H1 (cell line): ENCODE measurements around the gene FHIT. TPM values are rescaled to one million over a fixed set of nuclear protein-coding genes. Genes with fewer than 3 reads are reported as not detected.

Experiments
- CTCF ChIA-PET: fragments of 300-600 bp; sonication (Branson Sonifier 250); formaldehyde crosslinking; loops from one replicate; lab custom pipeline; 2021; ENCODE audit not compliant: partially characterized antibody; lab: Charles Lee
- POLR2A ChIA-PET: fragments of 300-600 bp; sonication (Branson Sonifier 250); formaldehyde crosslinking; loops from one replicate; lab custom pipeline; 2021; ENCODE audit warnings: inconsistent platforms; ENCODE audit not compliant: partially characterized antibody; lab: Charles Lee
- DNase-seq, 2 experiments: peaks; one replicate each; pipeline versions ENCODE4 v3.0.0 to v3.0.0-alpha.2; 2010 to 2022; ENCODE audit warnings: low spot score in 2 of 2, low read depth in 1 of 2, mixed read lengths in 1 of 2
- FAIRE-seq: peaks from 2 replicates; lab custom pipeline; 2011; peaks lifted over from hg19 to GRCh38; lab: Jason Lieb, UNC
- H2AFZ ChIP-seq: 2 replicates; pipeline ENCODE4 v1.8.1; 2012; ENCODE audit warnings: low read length, inconsistent platforms
- H2AK5ac ChIP-seq: 2 replicates; pipeline ENCODE4 v1.6.1; 2013; ENCODE audit warnings: low read depth, low read length
- H2BK120ac ChIP-seq: replicated peaks from 2 replicates; pipeline ENCODE3; 2013; ENCODE audit warnings: low read depth, low read length, inconsistent platforms
- H2BK12ac ChIP-seq: 2 replicates; pipeline ENCODE4 v1.6.1; 2013; ENCODE audit warnings: low read depth, low read length
- H2BK15ac ChIP-seq: 2 replicates; pipeline ENCODE4 v1.6.1; 2013; ENCODE audit warnings: low read length
- H2BK20ac ChIP-seq: 2 replicates; pipeline ENCODE4 v1.6.1; 2013; ENCODE audit warnings: low read length
- H2BK5ac ChIP-seq: 2 replicates; pipeline ENCODE4 v1.6.1; 2013; ENCODE audit warnings: low read depth, low read length
- H3K14ac ChIP-seq: 2 replicates; pipeline ENCODE4 v1.6.1; 2013; ENCODE audit warnings: inconsistent platforms; ENCODE audit not compliant: insufficient read length
- H3K18ac ChIP-seq: 2 replicates; pipeline ENCODE4 v1.6.1; 2013; ENCODE audit warnings: low read length; ENCODE audit errors: extremely low read depth
- H3K23ac ChIP-seq: 2 replicates; pipeline ENCODE4 v1.6.1; 2013; ENCODE audit warnings: inconsistent platforms; ENCODE audit not compliant: insufficient read length
- H3K23me2 ChIP-seq: 2 replicates; pipeline ENCODE4 v1.6.1; 2013; ENCODE audit warnings: low read depth, low read length
- H3K27ac ChIP-seq: 2 replicates; pipeline ENCODE4 v1.6.1; 2011; ENCODE audit warnings: low read depth, low read length, inconsistent platforms
- H3K27me3 ChIP-seq, 4 experiments: replicated peaks in 1 of 4; 1 replicate in 1 of 4; 2 replicates in 3 of 4; pipeline versions ENCODE4 v1.6.1 to v1.8.1; 2011 to 2013; ENCODE audit warnings: low read length in 3 of 4, mild to moderate bottlenecking in 3 of 4, inconsistent platforms in 2 of 4, mixed read lengths in 2 of 4, moderate library complexity in 1 of 4; ENCODE audit not compliant: control insufficient read depth in 3 of 4, insufficient read depth in 3 of 4; ENCODE audit errors: extremely low read depth in 1 of 4
- H3K36me3 ChIP-seq, 4 experiments: 2 replicates each; pipeline versions ENCODE4 v1.6.1 to v1.8.1; 2011 to 2013; ENCODE audit warnings: mild to moderate bottlenecking in 4 of 4, low read length in 3 of 4, moderate library complexity in 2 of 4, control low read depth in 1 of 4, inconsistent platforms in 1 of 4; ENCODE audit not compliant: insufficient read depth in 4 of 4, control insufficient read depth in 2 of 4
- H3K4ac ChIP-seq: replicated peaks from 2 replicates; pipeline ENCODE3; 2013; ENCODE audit warnings: low read length, low read depth, mixed read lengths, inconsistent platforms; ENCODE audit not compliant: insufficient read length
- H3K4me1 ChIP-seq, 4 experiments: replicated peaks in 1 of 4; 1 replicate in 1 of 4; 2 replicates in 3 of 4; pipeline versions ENCODE4 v1.6.1 to v1.8.1; 2011 to 2013; ENCODE audit warnings: low read length in 3 of 4, inconsistent platforms in 2 of 4, mixed read lengths in 1 of 4; ENCODE audit not compliant: insufficient read depth in 4 of 4, control insufficient read depth in 3 of 4
- H3K4me2 ChIP-seq, 2 experiments: 2 replicates each; pipeline versions ENCODE4 v1.6.1 to v1.8.1; 2011 to 2013; ENCODE audit warnings: low read depth in 2 of 2, low read length in 2 of 2, control low read depth in 1 of 2, inconsistent platforms in 1 of 2, mild to moderate bottlenecking in 1 of 2; ENCODE audit not compliant: insufficient read depth in 1 of 2
- H3K4me3 ChIP-seq, 4 experiments: fragments of 200-600, 300-600 bp in 1 of 4; sonication (generic), shearing (Covaris generic), sonication (Bioruptor Twin) in 1 of 4; 2 replicates each; pipeline versions ENCODE4 v1.5.1 to v1.8.1; 2011 to 2016; ENCODE audit warnings: low read length in 4 of 4, low read depth in 3 of 4, control low read depth in 2 of 4, inconsistent platforms in 2 of 4, mild to moderate bottlenecking in 2 of 4, mixed read lengths in 1 of 4, moderate library complexity in 1 of 4; ENCODE audit not compliant: insufficient read depth in 2 of 4; ENCODE audit errors: extremely low read depth in 1 of 4
- H3K56ac ChIP-seq: replicated peaks from 2 replicates; pipeline ENCODE3; 2013; ENCODE audit warnings: low read depth, mild to moderate bottlenecking, mixed read lengths, low read length, inconsistent platforms; ENCODE audit not compliant: insufficient read length
- H3K79me1 ChIP-seq: 2 replicates; pipeline ENCODE4 v1.6.1; 2013; ENCODE audit warnings: low read depth, low read length, control low read depth
- H3K79me2 ChIP-seq, 2 experiments: 2 replicates each; pipeline versions ENCODE4 v1.6.1 to v1.8.1; 2012 to 2013; ENCODE audit warnings: low read length in 2 of 2, mild to moderate bottlenecking in 2 of 2, inconsistent platforms in 1 of 2; ENCODE audit not compliant: insufficient read depth in 2 of 2, control insufficient read depth in 1 of 2
- H3K9ac ChIP-seq, 4 experiments: replicated peaks in 1 of 4; 1 replicate in 1 of 4; 2 replicates in 3 of 4; pipeline versions ENCODE4 v1.6.1 to v1.8.1; 2011 to 2013; ENCODE audit warnings: low read depth in 3 of 4, low read length in 3 of 4, control low read depth in 2 of 4, mild to moderate bottlenecking in 2 of 4, moderate library complexity in 2 of 4, inconsistent platforms in 1 of 4; ENCODE audit errors: extremely low read depth in 1 of 4
- H3K9me3 ChIP-seq, 2 experiments: 2 replicates each; pipeline versions ENCODE4 v1.6.1 to v1.8.1; 2012 to 2013; ENCODE audit warnings: mild to moderate bottlenecking in 2 of 2, moderate library complexity in 2 of 2, control low read depth in 1 of 2, inconsistent platforms in 1 of 2, low read depth in 1 of 2, low read length in 1 of 2, mixed read lengths in 1 of 2; ENCODE audit not compliant: insufficient read depth in 2 of 2
- H4K20me1 ChIP-seq, 2 experiments: replicated peaks in 1 of 2; 2 replicates each; pipeline versions ENCODE3 to v1.8.1; 2011 to 2013; ENCODE audit warnings: inconsistent platforms in 2 of 2, low read length in 2 of 2, mild to moderate bottlenecking in 1 of 2; ENCODE audit not compliant: insufficient read depth in 2 of 2, control insufficient read depth in 1 of 2
- H4K5ac ChIP-seq: 2 replicates; pipeline ENCODE4 v1.6.1; 2013; ENCODE audit warnings: low read length, low read depth, mixed read lengths, inconsistent platforms; ENCODE audit not compliant: insufficient read length
- H4K8ac ChIP-seq: 2 replicates; pipeline ENCODE4 v1.8.0; 2013; ENCODE audit warnings: mild to moderate bottlenecking, moderate library complexity, low read length, inconsistent platforms; ENCODE audit not compliant: insufficient read depth; ENCODE audit errors: extremely low read depth
- H4K91ac ChIP-seq: replicated peaks from 2 replicates; pipeline ENCODE3; 2013; ENCODE audit warnings: low read length, mixed read lengths, inconsistent platforms; ENCODE audit not compliant: insufficient read length
- BACH1 ChIP-seq: IDR thresholded peaks from 2 replicates; pipeline ENCODE4 v1.6.1; 2012; ENCODE audit warnings: low read length, improper control_type of control experiment
- CEBPB ChIP-seq: IDR thresholded peaks from 2 replicates; pipeline ENCODE4 v1.6.1; 2012; ENCODE audit warnings: low read depth, low read length
- CREB1 ChIP-seq: IDR thresholded peaks from 2 replicates; pipeline ENCODE4 v1.6.1; 2012; ENCODE audit warnings: inconsistent platforms
- EZH2 ChIP-seq: fragments of 200-600 bp; sonication (generic); IDR thresholded peaks from 2 replicates; pipeline ENCODE4 v1.7.1; 2012; ENCODE audit warnings: low read depth, mild to moderate bottlenecking, moderate library complexity, low read length, inconsistent platforms; ENCODE audit not compliant: severe bottlenecking
- NANOG ChIP-seq: IDR thresholded peaks from 2 replicates; pipeline ENCODE4 v1.6.1; 2011; ENCODE audit warnings: low read length, low read depth, mild to moderate bottlenecking, inconsistent platforms; ENCODE audit not compliant: insufficient read depth, poor library complexity, severe bottlenecking
- POU5F1 ChIP-seq: IDR thresholded peaks from 2 replicates; pipeline ENCODE4 v1.6.1; 2011; ENCODE audit warnings: low read depth, mild to moderate bottlenecking, low read length, moderate library complexity
- RFX5 ChIP-seq: IDR thresholded peaks from 2 replicates; pipeline ENCODE4 v1.6.1; 2011; ENCODE audit warnings: low read depth, low read length, improper control_type of control experiment, borderline replicate concordance
- SIRT6 ChIP-seq: IDR thresholded peaks from one replicate; pipeline ENCODE4 v1.7.1; 2012; ENCODE audit warnings: low read length, inconsistent platforms
- SP2 ChIP-seq: IDR thresholded peaks from 2 replicates; pipeline ENCODE4 v1.6.1; 2012; ENCODE audit warnings: mild to moderate bottlenecking, low read length, inconsistent platforms
- USF2 ChIP-seq: IDR thresholded peaks from 2 replicates; pipeline ENCODE4 v1.6.1; 2011; ENCODE audit warnings: low read length, improper control_type of control experiment
- WGBS, 2 experiments: shearing (Covaris generic) in 1 of 2; methylation state at CpG; one replicate each; pipeline versions ENCODE4 v1.1.6 to v1.1.7; 2013 to 2015; ENCODE audit warnings: low lambda C conversion rate in 2 of 2, mixed read lengths in 2 of 2, inconsistent platforms in 1 of 2, low coverage in 1 of 2, missing lambda C conversion rate in 1 of 2; ENCODE audit not compliant: insufficient replicate concordance in 2 of 2, insufficient coverage in 1 of 2, insufficient read length in 1 of 2; ENCODE audit errors: extremely low coverage in 1 of 2, missing lambda C conversion rate in 1 of 2; 5-methylcytosine and 5-hydroxymethylcytosine counted together
- polyA plus RNA-seq, 7 experiments: library from polyadenylated mRNA; depleted of rRNA in 3 of 7; stranded (reverse) in 5 of 7; unstranded in 2 of 7; fragments of >200 nt in 5 of 7; fragments of 200-250 nt in 2 of 7; gene quantifications; 1 replicate in 5 of 7; 2 replicates in 1 of 7; 4 replicates in 1 of 7; pipeline versions ENCODE4 v1.2.1 to v1.2.3, GENCODE V29; 2011 to 2013; ENCODE audit warnings: missing spikeins in 2 of 7, mixed read lengths in 2 of 7
- total RNA-seq: library from RNA; stranded (reverse); fragmentation: NEBNext Ultra II Directional; extraction: Animal tissue kit (Norgen Biotek cat#: 25700); gene quantifications from 2 replicates; pipeline ENCODE4 v1.2.1, GENCODE V29; 2021

The FHIT gene
- total and polyA plus RNA-seq, 2 of the 8 experiments (the other 6 are each of a cell fraction or from before 2014, with no cell fraction given): 1.2 to 3.2 TPM

- Histone ChIP-seq H4K91ac (no peak overlapping the region), H3K4me2 (no peak overlapping the region), H3K56ac (no peak overlapping the region), H4K20me1 (no peaks in the 10 kb centered on the region), H3K23me2 (no peaks in the 10 kb centered on the region), H4K8ac (no peak overlapping the region), H2BK15ac (no peak overlapping the region), H3K36me3 (no peaks in the 10 kb centered on the region), H2BK12ac (no peak overlapping the region), H3K14ac (no peak overlapping the region), H2AFZ (no peak overlapping the region), H3K23ac (no peak overlapping the region), H4K5ac (no peak overlapping the region), H2BK5ac (no peak overlapping the region), H2BK120ac (no peak overlapping the region), H3K27me3 (no peaks in the 10 kb centered on the region), H3K4me1 (peaks cover 0 to 4% (median 0%) of the 10 kb centered on the region in 4 experiments; a peak in 1 of 7 replicates), H2AK5ac (no peak overlapping the region), H3K27ac (no peak overlapping the region), H3K4me3 (no peak overlapping the region), H3K9me3 (no peaks in the 10 kb centered on the region), H3K79me2 (no peaks in the 10 kb centered on the region), H3K18ac (no peak overlapping the region), H3K79me1 (no peaks in the 10 kb centered on the region), H3K9ac (no peak overlapping the region), H2BK20ac (no peak overlapping the region), H3K4ac (no peak overlapping the region)
- FAIRE-seq (no peak), DNase-seq (no peak)
- WGBS, 2 experiments: 88% methylated on average over 4 of the region's 4 CpGs; no CpG with 5 or more reads in 1 of the 2 experiments
- ChIA-PET POLR2A (no interaction called here), CTCF (interaction anchor here (0.6 kb wide), 1 partner anchor 345 kb away, joined by 3 read pairs; no protein-coding TSS in a partner anchor)
- TF ChIP-seq CEBPB (no peak), RFX5 (no peak), CREB1 (no peak), POU5F1 (no peak), SP2 (no peak), USF2 (no peak), NANOG (no peak), BACH1 (no peak), SIRT6 (no peak), EZH2 (no peak)
These were observed 1280.5 kb downstream of the FHIT start for GRCh38 chr3:59970796-59971195.
